Keratinocyte (primary cell): ENCODE data around the gene GGA1. TPM values are rescaled to one million over a fixed set of nuclear protein-coding genes. Genes with fewer than 3 reads are reported as not detected.
A peak's percentile ranks its signal among the peaks of the same experiment; 100 is the strongest.

Experiments used
- DNase-seq: peaks from one replicate; pipeline ENCODE4 v3.0.0-alpha.2; 2011; ENCODE audit warnings: low read depth, missing footprints, low spot score
- FAIRE-seq: peaks from 2 replicates; lab custom pipeline; 2011; peaks lifted over from hg19 to GRCh38; lab: Jason Lieb, UNC
- H2AFZ ChIP-seq: 2 replicates; pipeline ENCODE4 v1.6.0; 2012; ENCODE audit warnings: low read length, control low read depth, inconsistent platforms; ENCODE audit not compliant: control insufficient read depth
- H3K27ac ChIP-seq: 2 replicates; pipeline ENCODE4 v1.5.1; 2011; ENCODE audit warnings: low read length; ENCODE audit not compliant: control insufficient read depth, insufficient read depth
- H3K27me3 ChIP-seq: 3 replicates; pipeline ENCODE4 v1.6.0; 2011; ENCODE audit warnings: low read length; ENCODE audit not compliant: control insufficient read depth, insufficient read depth; ENCODE audit errors: extremely low read depth
- H3K36me3 ChIP-seq, 2 experiments: 2 replicates in 1 of 2; 3 replicates in 1 of 2; pipeline ENCODE4 v1.5.1; 2011; ENCODE audit warnings: low read length in 2 of 2, mild to moderate bottlenecking in 1 of 2; ENCODE audit not compliant: control insufficient read depth in 2 of 2, insufficient read depth in 2 of 2; ENCODE audit errors: extremely low read depth in 1 of 2
- H3K4me1 ChIP-seq: 3 replicates; pipeline ENCODE4 v1.5.1; 2011; ENCODE audit warnings: low read length; ENCODE audit not compliant: control insufficient read depth, insufficient read depth; ENCODE audit errors: extremely low read depth
- H3K4me2 ChIP-seq: 3 replicates; pipeline ENCODE4 v1.6.0; 2011; ENCODE audit warnings: low read depth, low read length; ENCODE audit not compliant: control insufficient read depth, insufficient read depth; ENCODE audit errors: extremely low read depth
- H3K4me3 ChIP-seq, 3 experiments: fragments of 200-600 bp in 1 of 3; sonication (generic) in 1 of 3; 2 replicates in 2 of 3; 3 replicates in 1 of 3; pipeline ENCODE4 v1.5.1; 2011 to 2016; ENCODE audit warnings: low read length in 3 of 3, mild to moderate bottlenecking in 3 of 3, control low read depth in 2 of 3, inconsistent platforms in 1 of 3, low read depth in 1 of 3, mixed read lengths in 1 of 3, mixed run types in 1 of 3, moderate library complexity in 1 of 3; ENCODE audit not compliant: control insufficient read depth in 2 of 3, insufficient read depth in 2 of 3; ENCODE audit errors: extremely low read depth in 1 of 3
- H3K79me2 ChIP-seq: 2 replicates; pipeline ENCODE4 v1.6.0; 2012; ENCODE audit warnings: low read length; ENCODE audit not compliant: control insufficient read depth, insufficient read depth
- H3K9ac ChIP-seq: 3 replicates; pipeline ENCODE4 v1.6.0; 2011; ENCODE audit warnings: low read length; ENCODE audit not compliant: control insufficient read depth, insufficient read depth; ENCODE audit errors: extremely low read depth
- H3K9me1 ChIP-seq: 3 replicates; pipeline ENCODE4 v1.6.0; 2011; ENCODE audit warnings: low read length; ENCODE audit not compliant: control insufficient read depth, insufficient read depth; ENCODE audit errors: extremely low read depth
- H3K9me3 ChIP-seq: 2 replicates; pipeline ENCODE4 v1.5.1; 2012; ENCODE audit warnings: low read depth, low read length; ENCODE audit not compliant: control insufficient read depth
- H4K20me1 ChIP-seq: 3 replicates; pipeline ENCODE4 v1.6.0; 2011; ENCODE audit warnings: low read length; ENCODE audit not compliant: control insufficient read depth, insufficient read depth; ENCODE audit errors: extremely low read depth
- EZH2 ChIP-seq: IDR thresholded peaks from one replicate; pipeline ENCODE4 v1.6.1; 2012; ENCODE audit warnings: inconsistent platforms, mild to moderate bottlenecking, low read length, moderate library complexity
- dilution Hi-C: fragments of 300-500 bp; cut with MboI; formaldehyde crosslinking; loops from one replicate; pipeline ENCODE4 v1.7.0; 2020; ENCODE audit warnings: low sequenced_read_pairs; ENCODE audit not compliant: extremely low pct_ligation_motif_present
- polyA plus RNA-seq, 5 experiments: library from polyadenylated mRNA; depleted of rRNA in 3 of 5; stranded (reverse) in 3 of 5; stranded (forward) in 1 of 5; unstranded in 1 of 5; fragments of >200 nt; gene quantifications; 1 replicate in 1 of 5; 2 replicates in 3 of 5; 3 replicates in 1 of 5; pipeline versions ENCODE4 v1.2.1 to v1.2.3, GENCODE V29; 2011 to 2012; ENCODE audit warnings: missing spikeins in 2 of 5, low read depth in 1 of 5, low replicate concordance in 1 of 5
- TF ChIP-seq, protein P1 (sequence below), 3 experiments: IDR thresholded peaks in 1 of 3; conservative IDR thresholded peaks in 1 of 3; optimal IDR thresholded peaks in 1 of 3; 2 replicates in 2 of 3; 3 replicates in 1 of 3; pipeline versions ENCODE3 to v1.5.1; 2011; ENCODE audit warnings: low read length in 3 of 3, mild to moderate bottlenecking in 3 of 3, moderate library complexity in 2 of 3, control low read depth in 1 of 3, inconsistent platforms in 1 of 3; ENCODE audit not compliant: insufficient read depth in 2 of 3; ENCODE audit errors: extremely low read depth in 1 of 3

The GGA1 gene
- polyA plus RNA-seq, 1 donor (not counting 4 experiments of a cell fraction or from before 2014, with no cell fraction given): 29.2 TPM

DNA sequence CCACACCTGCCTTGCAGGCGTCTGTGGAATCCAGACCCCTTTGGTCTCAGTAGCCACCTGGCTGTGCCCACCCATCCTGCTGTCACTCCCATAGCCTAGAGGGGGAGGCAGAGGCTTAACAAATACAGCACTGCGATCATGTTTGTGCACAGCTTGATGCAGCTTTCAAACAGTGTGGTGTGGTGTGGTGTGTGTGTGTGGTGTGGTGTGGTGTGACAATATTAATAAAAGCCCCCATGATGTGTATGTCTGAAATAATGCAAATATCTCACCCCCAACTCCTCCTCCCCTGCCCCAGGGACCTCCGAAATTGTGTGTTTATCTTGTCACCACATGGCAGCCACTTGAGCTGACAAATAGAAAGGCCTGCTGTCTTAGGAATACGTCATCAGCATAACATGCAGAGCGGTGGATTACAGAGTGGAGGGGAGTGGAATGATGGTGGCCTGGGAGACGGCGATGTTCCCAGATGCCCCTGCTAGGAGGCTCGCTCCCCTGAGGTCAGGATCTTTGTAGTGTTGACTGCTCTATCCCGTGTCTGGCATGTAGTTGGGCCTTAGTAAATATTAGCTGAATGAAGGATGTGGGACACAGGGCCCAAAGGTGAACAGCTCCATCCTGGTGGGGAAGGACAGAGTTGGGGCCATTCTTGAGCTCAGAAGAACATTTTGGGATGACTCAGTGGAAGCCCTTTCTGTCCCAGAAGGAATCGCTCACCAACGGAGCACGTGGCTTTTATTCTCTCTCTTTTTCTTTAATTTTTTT is 52.7 kb downstream of the GGA1 start:
- H3K4me1 ChIP-seq: peaks cover 20% of the 10 kb centered on the region
- H3K9ac ChIP-seq: no peak overlapping the region
- H3K9me1 ChIP-seq: no peaks in the 10 kb centered on the region
- no peak overlapping the region for H3K27ac ChIP-seq
- no peaks in the 10 kb centered on the region for H3K27me3 ChIP-seq
- H3K4me2 ChIP-seq: no peak overlapping the region
- peaks cover 23% of the 10 kb centered on the region for H3K79me2 ChIP-seq
- no peak overlapping the region for H2AFZ ChIP-seq
- no peaks in the 10 kb centered on the region for H3K9me3 ChIP-seq
- FAIRE-seq (no peak), DNase-seq (no peak)
- peaks cover 3% of the 10 kb centered on the region for H4K20me1 ChIP-seq
- H3K4me3 ChIP-seq: no peak overlapping the region
- dilution Hi-C loops: no loop called here
- H3K36me3 ChIP-seq: peaks cover 3 to 8% of the 10 kb centered on the region in 2 experiments
- TF ChIP-seq, protein P1, sequence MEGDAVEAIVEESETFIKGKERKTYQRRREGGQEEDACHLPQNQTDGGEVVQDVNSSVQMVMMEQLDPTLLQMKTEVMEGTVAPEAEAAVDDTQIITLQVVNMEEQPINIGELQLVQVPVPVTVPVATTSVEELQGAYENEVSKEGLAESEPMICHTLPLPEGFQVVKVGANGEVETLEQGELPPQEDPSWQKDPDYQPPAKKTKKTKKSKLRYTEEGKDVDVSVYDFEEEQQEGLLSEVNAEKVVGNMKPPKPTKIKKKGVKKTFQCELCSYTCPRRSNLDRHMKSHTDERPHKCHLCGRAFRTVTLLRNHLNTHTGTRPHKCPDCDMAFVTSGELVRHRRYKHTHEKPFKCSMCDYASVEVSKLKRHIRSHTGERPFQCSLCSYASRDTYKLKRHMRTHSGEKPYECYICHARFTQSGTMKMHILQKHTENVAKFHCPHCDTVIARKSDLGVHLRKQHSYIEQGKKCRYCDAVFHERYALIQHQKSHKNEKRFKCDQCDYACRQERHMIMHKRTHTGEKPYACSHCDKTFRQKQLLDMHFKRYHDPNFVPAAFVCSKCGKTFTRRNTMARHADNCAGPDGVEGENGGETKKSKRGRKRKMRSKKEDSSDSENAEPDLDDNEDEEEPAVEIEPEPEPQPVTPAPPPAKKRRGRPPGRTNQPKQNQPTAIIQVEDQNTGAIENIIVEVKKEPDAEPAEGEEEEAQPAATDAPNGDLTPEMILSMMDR (optimal IDR thresholded peaks at IDR 0.05 in 1 of 3, IDR thresholded peaks at IDR 0.05 in 1 of 3, conservative IDR thresholded peaks at IDR 0.05 in 1 of 3; ENCODE audit: extremely low read depth in 1 of 3, insufficient read depth in 2 of 3, low read length in 3 of 3): peak in 2 of 3 experiments; percentile 39 to 74
- no peak for TF ChIP-seq EZH2

DNA sequence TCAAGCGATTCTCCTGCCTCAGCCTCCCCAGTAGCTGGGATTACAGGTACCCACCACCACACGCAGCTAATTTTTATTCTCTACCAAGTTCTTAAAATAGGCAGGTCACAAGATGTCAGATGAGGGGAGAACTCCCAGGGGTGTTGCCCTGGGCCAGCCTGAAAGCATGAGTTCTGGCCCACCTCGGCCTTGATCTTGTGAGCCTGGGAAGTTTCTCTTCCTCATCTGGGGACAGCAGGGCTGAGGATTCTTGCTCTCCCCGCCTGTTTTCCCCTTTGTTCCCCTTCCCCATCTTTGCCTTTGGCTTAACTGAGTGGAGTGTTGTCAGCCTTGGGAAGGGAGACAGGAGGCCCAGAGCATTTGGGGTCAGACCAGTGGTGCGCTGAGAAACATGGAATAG is 53.4 kb downstream of the GGA1 start:
- Histone ChIP-seq H4K20me1 (peaks cover 3% of the 10 kb centered on the region), H3K27ac (no peak overlapping the region), H3K79me2 (peaks cover 23% of the 10 kb centered on the region), H3K4me2 (no peak overlapping the region), H2AFZ (no peak overlapping the region), H3K36me3 (peaks cover 4 to 8% of the 10 kb centered on the region in 2 experiments), H3K9me3 (no peaks in the 10 kb centered on the region), H3K4me3 (no peak overlapping the region), H3K4me1 (peaks cover 20% of the 10 kb centered on the region), H3K9ac (no peak overlapping the region), H3K27me3 (no peaks in the 10 kb centered on the region), H3K9me1 (no peaks in the 10 kb centered on the region)
- no peak for FAIRE-seq
- TF ChIP-seq, protein P1 (optimal IDR thresholded peaks at IDR 0.05 in 1 of 3, IDR thresholded peaks at IDR 0.05 in 1 of 3, conservative IDR thresholded peaks at IDR 0.05 in 1 of 3; ENCODE audit: extremely low read depth in 1 of 3, insufficient read depth in 2 of 3, low read length in 3 of 3): no peak
- no peak for DNase-seq
- dilution Hi-C loops: no loop called here
